NCI-H748 (cell line): ENCODE results near the gene BLCAP.
"Not testable (repeated sequence)": the region's sequence is repeated elsewhere in the genome, so short reads cannot be mapped to it uniquely, and the experiment has no call there.

Experiments
- DNase-seq: peaks from one replicate; lab custom pipeline; 2025; ENCODE audit not compliant: unreplicated experiment; lab: John Stamatoyannopoulos, UW

The BLCAP gene

GRCh38 chr20:37558306-37558705 lies 30.6 kb upstream of the BLCAP start:
- no peak for DNase-seq

GRCh38 chr20:37556538-37556937 lies 28.9 kb upstream of the BLCAP start:
- no peak for DNase-seq

GRCh38 chr20:37554721-37555298 lies 27.1 kb upstream of the BLCAP start:
- not testable (repeated sequence) for DNase-seq

GRCh38 chr20:37552415-37552814 lies 24.7 kb upstream of the BLCAP start:
- no peak for DNase-seq

DNA sequence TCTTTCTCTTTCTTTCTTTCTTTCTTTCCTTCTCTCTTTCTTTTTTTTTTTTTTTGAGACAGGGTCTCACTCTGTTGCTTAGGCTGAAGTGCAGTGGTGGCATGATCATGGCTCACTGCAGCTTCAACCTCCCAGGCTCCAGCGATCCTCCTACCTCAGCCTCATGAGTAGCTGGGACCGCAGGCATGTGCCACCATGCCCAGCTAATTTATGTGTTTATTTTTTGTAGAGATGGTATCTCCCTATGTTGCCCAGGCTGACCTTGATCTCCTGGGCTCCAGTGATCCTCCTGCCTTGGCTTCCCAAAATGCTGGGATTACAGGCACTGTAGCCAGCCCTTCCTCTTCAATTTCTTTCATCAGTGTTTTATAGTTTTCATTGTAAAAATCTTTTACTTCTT lies 24.0 kb upstream of the BLCAP start:
- DNase-seq, result not testable (repeated sequence)

- DNase-seq, result not testable (repeated sequence)
Observed at GRCh38 chr20:37550101-37550920, 22.6 kb upstream of the BLCAP start.

- no peak for DNase-seq
Observed at GRCh38 chr20:37547912-37548311, 20.2 kb upstream of the BLCAP start.

GRCh38 chr20:37545516-37545915 lies 17.8 kb upstream of the BLCAP start:
- DNase-seq, result no peak

DNA sequence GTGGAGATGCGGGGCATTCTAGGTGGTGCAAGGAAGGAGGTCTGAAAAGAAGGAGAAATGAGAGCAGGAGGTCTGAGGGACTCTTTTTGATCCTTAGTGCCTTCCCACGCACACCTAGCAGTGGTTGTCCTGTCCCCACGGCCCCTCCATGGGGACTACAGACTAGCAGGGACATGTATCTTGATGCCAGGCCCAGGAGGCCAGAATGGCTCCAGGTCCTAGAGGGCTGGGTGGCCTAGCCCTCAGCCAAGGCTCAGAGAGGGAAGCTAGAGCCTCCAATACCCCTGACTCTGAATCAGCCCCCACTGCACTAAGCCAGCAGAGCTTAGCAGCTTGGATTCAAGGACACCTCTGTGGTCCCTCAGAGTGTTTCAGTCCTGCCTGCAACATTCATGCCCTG lies 16.7 kb upstream of the BLCAP start:
- DNase-seq, result no peak

GRCh38 chr20:37543828-37544227 lies 16.2 kb upstream of the BLCAP start:
- no peak for DNase-seq

- DNase-seq, result no peak
Observed at GRCh38 chr20:37542281-37542680, 14.6 kb upstream of the BLCAP start.

- no peak for DNase-seq
Observed at GRCh38 chr20:37541326-37541725, 13.7 kb upstream of the BLCAP start.

DNA sequence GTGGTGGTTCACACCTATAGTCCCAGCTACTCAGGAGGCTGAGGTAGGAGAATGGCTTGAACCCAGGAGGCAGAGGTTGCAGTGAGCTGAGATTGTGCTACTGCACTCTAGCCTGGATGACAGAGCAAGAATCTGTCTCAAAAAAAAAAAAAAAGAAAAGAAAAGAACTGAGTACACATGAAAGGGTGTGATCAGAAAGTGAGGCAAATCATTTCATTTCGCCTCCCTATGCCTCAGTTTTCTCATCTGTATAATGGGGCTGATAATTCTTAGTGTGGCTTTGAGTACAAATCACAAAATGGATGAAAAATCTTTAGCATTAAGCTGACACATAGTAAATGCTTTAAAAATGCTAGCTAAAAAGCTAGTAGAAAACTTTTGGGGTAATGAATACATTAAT lies 13.2 kb upstream of the BLCAP start:
- not testable (repeated sequence) for DNase-seq

DNA sequence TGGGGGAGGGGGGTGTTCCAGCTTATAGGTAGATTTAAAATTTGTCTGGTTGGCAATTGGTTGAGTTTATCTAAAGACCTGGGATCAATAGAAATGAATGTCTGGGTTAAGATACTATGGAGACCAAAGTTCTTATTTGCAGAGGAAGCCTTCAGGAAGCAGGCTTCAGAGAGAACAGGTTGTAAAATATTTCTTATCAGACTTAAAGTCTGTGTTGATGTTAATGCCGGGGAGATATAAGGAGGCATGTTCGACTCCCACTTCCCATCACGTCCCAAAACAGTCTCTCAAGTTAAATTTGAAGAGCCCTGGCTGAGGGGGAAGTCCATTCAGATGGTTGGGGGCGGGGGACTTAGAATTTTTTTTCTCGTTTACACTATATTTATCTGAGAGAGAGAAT lies 12.3 kb upstream of the BLCAP start:
- DNase-seq, result no peak

DNA sequence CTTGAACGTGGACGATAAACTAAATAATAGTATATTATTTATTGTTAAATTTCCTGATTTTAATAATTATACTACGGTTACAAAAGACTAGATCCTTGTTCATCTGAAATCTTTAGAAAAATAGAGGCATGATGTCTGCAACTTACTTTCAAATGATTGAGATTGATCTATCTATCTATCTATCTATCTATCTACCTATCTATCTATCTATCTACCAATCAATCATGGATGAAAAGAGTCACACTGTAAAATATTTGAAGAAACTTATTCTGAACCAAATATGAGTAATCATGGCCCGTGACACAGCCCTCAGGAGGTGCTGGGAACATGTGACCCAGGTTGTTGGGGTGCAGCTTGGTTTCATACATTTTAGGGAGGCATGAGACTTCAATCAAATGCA lies 11.7 kb upstream of the BLCAP start:
- no peak for DNase-seq

- no peak for DNase-seq
Observed at GRCh38 chr20:37538003-37538402, 10.3 kb upstream of the BLCAP start.

DNA sequence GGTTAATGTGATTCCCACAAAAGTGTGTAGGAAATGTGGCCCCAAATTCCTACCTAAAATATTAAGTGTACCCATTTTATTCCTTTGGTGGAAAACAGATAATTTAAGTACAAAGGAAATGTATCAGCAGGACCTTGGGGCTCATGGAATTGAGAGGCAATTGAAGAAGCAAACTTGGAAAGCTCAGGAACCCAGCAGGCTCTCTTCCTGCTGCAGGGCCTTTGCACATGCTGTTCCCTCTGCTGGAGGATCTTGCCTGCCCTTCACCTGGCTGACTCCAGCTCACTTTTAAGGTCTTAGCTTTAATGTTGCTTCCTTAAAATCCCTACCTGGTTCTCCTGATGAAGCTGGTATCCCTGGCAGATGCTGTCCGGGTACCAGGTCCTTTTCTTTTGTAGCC lies 9.8 kb upstream of the BLCAP start:
- no peak for DNase-seq

GRCh38 chr20:37535443-37536132 lies 7.9 kb upstream of the BLCAP start:
- DNase-seq, result no peak

GRCh38 chr20:37534401-37535157 lies 6.9 kb upstream of the BLCAP start:
- peak; percentile 79 for DNase-seq

DNA sequence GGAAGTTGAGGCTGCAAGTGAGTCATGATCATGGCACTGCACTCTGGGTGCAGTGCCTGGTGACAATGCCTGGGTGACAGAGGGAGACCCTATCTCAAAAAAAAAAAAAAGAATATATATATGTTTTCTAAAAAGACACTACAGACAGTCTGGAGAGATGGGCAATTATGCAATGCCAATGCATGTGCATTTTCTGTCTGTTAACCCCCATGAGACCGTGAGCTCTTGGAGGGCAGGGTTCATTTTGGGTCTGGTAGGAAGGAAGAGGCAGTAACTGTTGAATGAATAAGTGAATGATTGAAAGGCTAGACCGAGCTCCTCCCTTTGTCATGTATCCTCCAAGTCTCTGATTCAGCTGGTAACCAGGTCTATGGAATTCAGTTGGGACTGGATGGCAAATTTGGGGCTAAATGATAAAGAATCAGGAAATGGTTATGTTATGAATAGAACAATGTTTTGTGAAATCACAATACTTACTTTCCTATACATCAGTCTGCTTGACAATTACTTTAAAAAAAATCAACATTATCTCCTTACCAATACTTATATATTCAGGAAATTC lies 5.6 kb upstream of the BLCAP start:
- DNase-seq, result peak; percentile 4

- DNase-seq, result no peak
Observed at GRCh38 chr20:37531856-37532255, 4.2 kb upstream of the BLCAP start.
